ENCODE data around the gene SOBP. TPM values are rescaled to one million over a fixed set of nuclear protein-coding genes. Genes with fewer than 3 reads are reported as not detected.

The SOBP gene
- total RNA-seq, 1 experiment from 2014 or later = 1.7 TPM

DNA sequence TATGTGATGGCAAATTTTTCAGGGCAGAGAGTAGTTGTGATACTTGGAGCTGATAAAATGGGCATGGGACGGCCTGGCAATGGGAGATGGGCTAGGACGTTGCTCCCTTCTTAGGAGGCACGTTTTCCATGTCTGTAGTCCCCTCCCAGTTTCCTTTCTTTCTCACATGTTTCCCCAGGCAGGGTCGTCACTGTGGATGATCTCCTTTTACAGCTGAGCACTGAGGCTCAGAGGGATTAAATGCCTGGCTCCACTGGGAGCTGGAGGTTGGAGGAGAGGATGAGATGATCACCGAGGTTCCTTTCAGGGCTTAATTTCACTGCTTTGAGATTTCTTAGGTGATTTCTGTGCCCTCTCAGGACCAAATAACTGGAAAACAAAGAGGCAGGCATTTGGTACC is 136.7 kb downstream of the SOBP start:
- Mint-ChIP-seq H3K27ac (ENCODE audit: unreplicated experiment) (no peak overlapping the region), H3K27me3 (ENCODE audit: unreplicated experiment) (no peaks in the 10 kb centered on the region), H3K36me3 (ENCODE audit: insufficient read depth, unreplicated experiment) (no peaks in the 10 kb centered on the region), H3K4me1 (ENCODE audit: low read depth, unreplicated experiment) (peaks cover 31% of the 10 kb centered on the region), H3K4me3 (ENCODE audit: low read depth, unreplicated experiment) (no peak overlapping the region), H3K9me3 (ENCODE audit: low read depth, unreplicated experiment) (no peaks in the 10 kb centered on the region)
- intact Hi-C loops (cut with micrococcal nuclease; ENCODE audit: unreplicated experiment) = no loop called here
- CTCF ChIA-PET = no interaction called here
- TF ChIP-seq, protein P1, sequence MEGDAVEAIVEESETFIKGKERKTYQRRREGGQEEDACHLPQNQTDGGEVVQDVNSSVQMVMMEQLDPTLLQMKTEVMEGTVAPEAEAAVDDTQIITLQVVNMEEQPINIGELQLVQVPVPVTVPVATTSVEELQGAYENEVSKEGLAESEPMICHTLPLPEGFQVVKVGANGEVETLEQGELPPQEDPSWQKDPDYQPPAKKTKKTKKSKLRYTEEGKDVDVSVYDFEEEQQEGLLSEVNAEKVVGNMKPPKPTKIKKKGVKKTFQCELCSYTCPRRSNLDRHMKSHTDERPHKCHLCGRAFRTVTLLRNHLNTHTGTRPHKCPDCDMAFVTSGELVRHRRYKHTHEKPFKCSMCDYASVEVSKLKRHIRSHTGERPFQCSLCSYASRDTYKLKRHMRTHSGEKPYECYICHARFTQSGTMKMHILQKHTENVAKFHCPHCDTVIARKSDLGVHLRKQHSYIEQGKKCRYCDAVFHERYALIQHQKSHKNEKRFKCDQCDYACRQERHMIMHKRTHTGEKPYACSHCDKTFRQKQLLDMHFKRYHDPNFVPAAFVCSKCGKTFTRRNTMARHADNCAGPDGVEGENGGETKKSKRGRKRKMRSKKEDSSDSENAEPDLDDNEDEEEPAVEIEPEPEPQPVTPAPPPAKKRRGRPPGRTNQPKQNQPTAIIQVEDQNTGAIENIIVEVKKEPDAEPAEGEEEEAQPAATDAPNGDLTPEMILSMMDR (IDR thresholded peaks at IDR 0.05; ENCODE audit: unreplicated experiment) = no peak
- DNase-seq = no peak
- no TSS peak for BruUV-seq (replicated peaks)

DNA sequence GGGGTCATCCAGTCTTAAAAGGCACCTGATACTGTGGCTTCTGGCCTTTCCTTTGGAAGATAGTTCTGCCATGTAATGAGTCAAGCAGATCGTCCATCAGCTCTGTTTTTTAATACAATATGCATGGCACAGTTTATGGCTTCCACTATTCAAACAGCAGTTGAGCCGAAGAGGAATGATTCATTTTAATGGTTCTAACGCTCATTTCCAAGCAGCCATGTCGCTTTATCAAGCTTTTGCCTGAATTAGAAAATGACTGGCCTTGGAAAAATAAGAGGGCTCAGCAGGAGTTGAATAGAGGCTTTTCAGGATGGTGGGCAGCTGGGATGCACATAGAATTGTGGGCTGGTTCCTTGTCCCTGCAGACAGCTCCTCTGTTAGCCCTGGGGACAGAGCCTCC is 138.1 kb downstream of the SOBP start:
- no peaks in the 10 kb centered on the region for H3K9me3 Mint-ChIP-seq (ENCODE audit: low read depth, unreplicated experiment)
- H3K27ac Mint-ChIP-seq (ENCODE audit: unreplicated experiment) = no peak overlapping the region
- intact Hi-C loops (cut with micrococcal nuclease; ENCODE audit: unreplicated experiment) = no loop called here
- no peak for DNase-seq
- CTCF ChIA-PET = interaction anchor here (0.6 to 1.0 kb wide), 2 partner anchors 8 to 11 kb away, joined by 3 to 4 read pairs; no protein-coding TSS in a partner anchor
- no peaks in the 10 kb centered on the region for H3K36me3 Mint-ChIP-seq (ENCODE audit: insufficient read depth, unreplicated experiment)
- H3K27me3 Mint-ChIP-seq (ENCODE audit: unreplicated experiment) = no peaks in the 10 kb centered on the region
- no peak overlapping the region for H3K4me3 Mint-ChIP-seq (ENCODE audit: low read depth, unreplicated experiment)
- TF ChIP-seq, protein P1 (IDR thresholded peaks at IDR 0.05; ENCODE audit: unreplicated experiment) = no peak
- no TSS peak for BruUV-seq (replicated peaks)
- H3K4me1 Mint-ChIP-seq (ENCODE audit: low read depth, unreplicated experiment) = peaks cover 25% of the 10 kb centered on the region

DNA sequence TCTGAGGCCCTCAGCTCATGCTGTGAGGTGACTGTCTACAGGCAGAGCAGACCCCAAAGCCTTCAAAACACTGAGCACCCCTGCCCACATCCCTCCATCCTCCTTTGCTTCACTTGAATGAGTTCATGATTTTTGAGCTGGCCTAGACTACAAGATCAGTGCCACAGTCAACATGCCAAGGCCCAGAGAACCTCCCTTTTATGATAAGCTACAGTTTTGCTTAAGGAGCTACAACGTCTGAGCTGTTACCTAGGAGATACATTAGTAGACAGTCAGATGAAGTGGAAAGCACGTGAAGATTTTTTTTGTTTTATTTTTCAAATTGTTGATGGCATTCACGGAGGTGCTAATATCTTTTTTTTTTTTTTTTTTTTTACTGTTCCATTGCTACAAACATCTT is 139.0 kb downstream of the SOBP start:
- TF ChIP-seq, protein P1 (IDR thresholded peaks at IDR 0.05; ENCODE audit: unreplicated experiment) = no peak
- peaks cover 16% of the 10 kb centered on the region for H3K4me1 Mint-ChIP-seq (ENCODE audit: low read depth, unreplicated experiment)
- BruUV-seq (replicated peaks) = no TSS peak
- H3K27me3 Mint-ChIP-seq (ENCODE audit: unreplicated experiment) = no peaks in the 10 kb centered on the region
- intact Hi-C loops (cut with micrococcal nuclease; ENCODE audit: unreplicated experiment) = no loop called here
- CTCF ChIA-PET = interaction anchor here (0.7 kb wide), 1 partner anchor 26 kb away, joined by 6 read pairs; no protein-coding TSS in a partner anchor
- H3K36me3 Mint-ChIP-seq (ENCODE audit: insufficient read depth, unreplicated experiment) = no peaks in the 10 kb centered on the region
- no peak overlapping the region for H3K4me3 Mint-ChIP-seq (ENCODE audit: low read depth, unreplicated experiment)
- H3K27ac Mint-ChIP-seq (ENCODE audit: unreplicated experiment) = no peak overlapping the region
- no peaks in the 10 kb centered on the region for H3K9me3 Mint-ChIP-seq (ENCODE audit: low read depth, unreplicated experiment)
- no peak for DNase-seq

DNA sequence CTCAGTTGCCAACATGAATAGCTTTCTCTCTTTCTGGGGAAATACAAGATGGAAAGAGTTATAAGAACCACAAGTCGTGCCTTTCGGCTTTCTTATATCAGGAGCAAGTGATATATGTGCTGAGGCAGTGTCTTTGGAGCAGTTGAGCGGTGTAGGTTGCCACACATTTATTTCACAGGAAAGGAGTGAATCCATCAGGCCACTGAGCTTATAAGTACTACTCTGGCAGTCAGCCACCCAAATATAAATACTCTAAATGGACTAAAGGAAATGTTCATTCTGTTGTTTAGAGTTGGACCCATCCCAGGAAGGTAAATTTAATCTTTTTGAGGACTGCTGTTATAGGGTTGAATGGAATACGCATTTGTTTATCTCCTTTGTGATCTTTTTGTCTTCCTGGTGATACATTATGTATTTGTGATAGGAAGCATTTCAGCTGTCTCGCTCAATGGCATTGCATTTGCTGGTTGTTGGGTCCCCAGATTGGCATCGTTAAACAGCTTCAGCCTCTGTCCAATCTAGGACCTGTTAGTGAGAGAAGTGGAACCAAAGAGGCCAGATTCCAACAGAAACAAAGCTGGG is 139.7 kb downstream of the SOBP start:
- Mint-ChIP-seq H3K4me3 (ENCODE audit: low read depth, unreplicated experiment) (no peak overlapping the region), H3K36me3 (ENCODE audit: insufficient read depth, unreplicated experiment) (no peaks in the 10 kb centered on the region), H3K9me3 (ENCODE audit: low read depth, unreplicated experiment) (no peaks in the 10 kb centered on the region), H3K27me3 (ENCODE audit: unreplicated experiment) (no peaks in the 10 kb centered on the region), H3K27ac (ENCODE audit: unreplicated experiment) (no peak overlapping the region), H3K4me1 (ENCODE audit: low read depth, unreplicated experiment) (peaks cover 8% of the 10 kb centered on the region)
- no TSS peak for BruUV-seq (replicated peaks)
- CTCF ChIA-PET = no interaction called here
- TF ChIP-seq, protein P1 (IDR thresholded peaks at IDR 0.05; ENCODE audit: unreplicated experiment) = no peak
- DNase-seq = no peak
- intact Hi-C loops (cut with micrococcal nuclease; ENCODE audit: unreplicated experiment) = no loop called here

All from Calu3 (cell line).